NCI-H226 (cell line): ENCODE measurements around the gene CDH4.
"Not testable (repeated sequence)": the region's sequence is repeated elsewhere in the genome, so short reads cannot be mapped to it uniquely, and the experiment has no call there.

Experiments
- DNase-seq: peaks from one replicate; pipeline ENCODE4 v3.0.0-alpha.2; 2015

Gene CDH4

GRCh38 chr20:61422636-61423425, 170.8 kb downstream of the CDH4 start:
- no peak for DNase-seq

- DNase-seq: no peak
Observed at GRCh38 chr20:61424011-61424627, 172.1 kb downstream of the CDH4 start.

GRCh38 chr20:61424628-61425420, 172.8 kb downstream of the CDH4 start:
- DNase-seq: no peak

GRCh38 chr20:61425541-61425991, 173.5 kb downstream of the CDH4 start:
- DNase-seq: not testable (repeated sequence)

GRCh38 chr20:61426352-61426751, 174.3 kb downstream of the CDH4 start:
- no peak for DNase-seq

GRCh38 chr20:61429458-61430227, 177.6 kb downstream of the CDH4 start:
- no peak for DNase-seq

- peak; percentile 28 for DNase-seq
Observed at GRCh38 chr20:61430228-61430624, 178.2 kb downstream of the CDH4 start.

GRCh38 chr20:61433176-61433575, 181.1 kb downstream of the CDH4 start:
- DNase-seq: no peak

- no peak for DNase-seq
Observed at GRCh38 chr20:61433816-61434215, 181.8 kb downstream of the CDH4 start.

- DNase-seq: no peak
Observed at GRCh38 chr20:61434341-61434781, 182.3 kb downstream of the CDH4 start.

GRCh38 chr20:61435184-61435822, 183.2 kb downstream of the CDH4 start:
- no peak for DNase-seq

GRCh38 chr20:61435823-61436220, 183.8 kb downstream of the CDH4 start:
- no peak for DNase-seq

- DNase-seq: no peak
Observed at GRCh38 chr20:61436283-61436666, 184.2 kb downstream of the CDH4 start.

- DNase-seq: peak; percentile 71
Observed at GRCh38 chr20:61436667-61437279, 184.7 kb downstream of the CDH4 start.

GRCh38 chr20:61437280-61438206, 185.5 kb downstream of the CDH4 start:
- no peak for DNase-seq

- no peak for DNase-seq
Observed at GRCh38 chr20:61438285-61438684, 186.2 kb downstream of the CDH4 start.

- peak; percentile 32 for DNase-seq
Observed at GRCh38 chr20:61439251-61439650, 187.2 kb downstream of the CDH4 start.

- DNase-seq: no peak
Observed at GRCh38 chr20:61440548-61441055, 188.5 kb downstream of the CDH4 start.

- no peak for DNase-seq
Observed at GRCh38 chr20:61441537-61441936, 189.5 kb downstream of the CDH4 start.

- DNase-seq: no peak
Observed at GRCh38 chr20:61442075-61442670, 190.1 kb downstream of the CDH4 start.
